K562 (cell line): ENCODE measurements around the gene ANKH. TPM values are rescaled to one million over a fixed set of nuclear protein-coding genes. Genes with fewer than 3 reads are reported as not detected.

Experiments
- ATAC-seq: fragments of 200-7000 bp; cut with Tn5 transposase; 3 replicates; pipeline ENCODE4 v1.9.1; 2020; ENCODE audit warnings: moderate library complexity
- BruUV-seq: library from RNA; stranded (reverse); fragments of 400-500 nt; replicated peaks from 2 replicates; lab custom pipeline; 2021; lab: Mats Ljungman, UMichigan
- CTCF ChIA-PET: fragments of 300-600 bp; formaldehyde crosslinking; extraction: SDS; loops from one replicate; lab custom pipeline; 2021; ENCODE audit warnings: low intra/inter-chr PET ratio; lab: Yijun Ruan, JAX
- POLR2A ChIA-PET: fragments of 300-600, 350-650 bp; sonication (Branson Sonifier 250); formaldehyde crosslinking; extraction: SDS; loops from one replicate; lab custom pipeline; 2021; ENCODE audit warnings: antibody characterized with exemption, inconsistent platforms; lab: Yijun Ruan, JAX
- DNase-seq, 4 experiments: peaks; one replicate each; pipeline versions ENCODE4 v3.0.0 to v3.0.0-alpha.2; 2011 to 2018; ENCODE audit warnings: low spot score in 3 of 4, mixed read lengths in 3 of 4; ENCODE audit errors: extremely low read depth in 1 of 4
- FAIRE-seq: peaks from 2 replicates; lab custom pipeline; 2011; peaks lifted over from hg19 to GRCh38; lab: Jason Lieb, UNC
- H2AFZ ChIP-seq: 2 replicates; pipeline ENCODE4 v1.6.0; 2011; ENCODE audit warnings: low read depth, low read length, control low read depth, inconsistent platforms
- H3K27ac ChIP-seq: fragments of 200-600 bp; 3 replicates; pipeline ENCODE4 v1.8.0; 2011; ENCODE audit warnings: low read depth, mild to moderate bottlenecking, control low read depth, inconsistent platforms, low read length, moderate library complexity, mixed read lengths; ENCODE audit errors: extremely low read depth
- H3K27me3 ChIP-seq, 2 experiments: fragments of 300-600 bp in 1 of 2; 2 replicates in 1 of 2; 3 replicates in 1 of 2; pipeline versions ENCODE4 v1.6.0 to v1.8.0; 2011; ENCODE audit warnings: inconsistent platforms in 2 of 2, low read length in 2 of 2, mild to moderate bottlenecking in 1 of 2, mixed read lengths in 1 of 2, moderate library complexity in 1 of 2; ENCODE audit not compliant: control insufficient read depth in 2 of 2, insufficient read depth in 2 of 2
- H3K36me3 ChIP-seq: fragments of 300-600 bp; 3 replicates; pipeline ENCODE4 v1.8.0; 2011; ENCODE audit warnings: mild to moderate bottlenecking, low read length, inconsistent platforms; ENCODE audit not compliant: control insufficient read depth, insufficient read depth
- H3K4me1 ChIP-seq, 2 experiments: fragments of 200-600 bp in 1 of 2; replicated peaks in 1 of 2; 2 replicates in 1 of 2; 3 replicates in 1 of 2; pipeline versions ENCODE4 v1.5.1 to v1.8.0; 2011; ENCODE audit warnings: inconsistent platforms in 2 of 2, low read length in 2 of 2, mild to moderate bottlenecking in 1 of 2, mixed read lengths in 1 of 2, moderate library complexity in 1 of 2; ENCODE audit not compliant: control insufficient read depth in 2 of 2, insufficient read depth in 2 of 2
- H3K4me2 ChIP-seq: 2 replicates; pipeline ENCODE4 v1.6.1; 2011; ENCODE audit warnings: low read length, control low read depth, inconsistent platforms, mixed read lengths; ENCODE audit not compliant: insufficient read depth
- H3K4me3 ChIP-seq: fragments of 200-600 bp; sonication (generic), shearing (Covaris generic); 2 replicates; pipeline ENCODE4 v1.5.1; 2016; ENCODE audit warnings: control low read depth, inconsistent platforms
- H3K79me2 ChIP-seq: fragments of 200-600 bp; 3 replicates; pipeline ENCODE4 v1.8.0; 2011; ENCODE audit warnings: low read length, inconsistent platforms; ENCODE audit not compliant: control insufficient read depth, insufficient read depth
- H3K9ac ChIP-seq, 2 experiments: 2 replicates each; pipeline versions ENCODE4 v1.6.0 to v1.6.1; 2011; ENCODE audit warnings: low read depth in 2 of 2, low read length in 2 of 2, control low read depth in 1 of 2, inconsistent platforms in 1 of 2, mild to moderate bottlenecking in 1 of 2, mixed read lengths in 1 of 2; ENCODE audit not compliant: insufficient read depth in 1 of 2
- H3K9me1 ChIP-seq: one replicate; pipeline ENCODE4 v1.6.0; 2011; ENCODE audit warnings: inconsistent platforms, mild to moderate bottlenecking, low read length, moderate library complexity; ENCODE audit not compliant: control insufficient read depth, insufficient read depth
- H3K9me3 ChIP-seq: replicated peaks from 2 replicates; pipeline ENCODE4 v1.5.1; 2011; ENCODE audit warnings: low read depth, low read length, inconsistent platforms; ENCODE audit not compliant: control insufficient read depth, insufficient read depth
- H4K20me1 ChIP-seq: replicated peaks from 2 replicates; pipeline ENCODE4 v1.6.1; 2011; ENCODE audit warnings: low read length, inconsistent platforms, mixed read lengths; ENCODE audit not compliant: control insufficient read depth, insufficient read depth
- CBFA2T2 ChIP-seq: fragments of 450-650 bp; conservative IDR thresholded peaks from 2 replicates; pipeline ENCODE4 v1.6.1; 2017; ENCODE audit warnings: mild to moderate bottlenecking
- KDM5B ChIP-seq: fragments of 200-600 bp; sonication (generic); IDR thresholded peaks from 2 replicates; pipeline ENCODE4 v1.6.1; 2012; ENCODE audit warnings: low read depth, mild to moderate bottlenecking, moderate library complexity, low read length, control low read depth, inconsistent platforms; ENCODE audit not compliant: insufficient replicate concordance
- LARP7 ChIP-seq: fragments of 450-650 bp; IDR thresholded peaks from 2 replicates; pipeline ENCODE4 v1.6.1; 2016
- NR4A1 ChIP-seq, 2 experiments: fragments of 250-450 bp in 1 of 2; fragments of 450-650 bp in 1 of 2; sonication (Bioruptor Pico) in 1 of 2; IDR thresholded peaks; 2 replicates each; pipeline versions ENCODE4 v1.4.0 to v1.6.1; 2016 to 2020; ENCODE audit warnings: mild to moderate bottlenecking in 2 of 2, missing compliant biosample characterization in 1 of 2, missing genetic modification characterization in 1 of 2, moderate library complexity in 1 of 2
- ZBED1 ChIP-seq: IDR thresholded peaks from 2 replicates; pipeline ENCODE4 v1.6.1; 2014
- ZHX1 ChIP-seq: fragments of 150-350 bp; conservative IDR thresholded peaks from 2 replicates; pipeline ENCODE4 v1.6.1; 2014; ENCODE audit warnings: low read length
- ZNF586 ChIP-seq: fragments of 450-650 bp; formaldehyde crosslinking; conservative IDR thresholded peaks from 2 replicates; pipeline ENCODE4 v1.4.0; 2020; ENCODE audit warnings: mild to moderate bottlenecking, moderate library complexity
- ZNF699 ChIP-seq: fragments of 250-450 bp; sonication (Bioruptor Pico); IDR thresholded peaks from 2 replicates; pipeline ENCODE4 v1.8.0; 2021; ENCODE audit warnings: mild to moderate bottlenecking, moderate library complexity; ENCODE audit not compliant: insufficient replicate concordance
- WGBS: fragments of 100-300 bp; shearing (Covaris generic); methylation state at CpG from one replicate; pipeline ENCODE4 v1.1.6; 2016; ENCODE audit warnings: low coverage, mixed read lengths; ENCODE audit not compliant: insufficient coverage; ENCODE audit errors: missing lambda C conversion rate; 5-methylcytosine and 5-hydroxymethylcytosine counted together
- in situ Hi-C: fragments of 300-500 bp; cut with MboI; formaldehyde crosslinking; loops from 4 replicates; pipeline ENCODE4 v1.15.0; 2018; ENCODE audit warnings: inconsistent platforms, mixed read lengths
- intact Hi-C: fragments of 100-400 bp; cut with micrococcal nuclease; formaldehyde crosslinking; loops from 2 replicates; pipeline ENCODE4 v1.14.2; 2022
- polyA plus RNA-seq, 8 experiments: library from polyadenylated mRNA; depleted of rRNA in 4 of 8; stranded (reverse) in 5 of 8; unstranded in 3 of 8; fragments of >200 nt; fragmentation: Nextera tagmentation in 2 of 8; fragmentation: Illumina TruSeq in 1 of 8; extraction: Ambion mirVana in 2 of 8; extraction: Trizol in 1 of 8; gene quantifications; 2 replicates each; pipeline versions ENCODE4 v1.2.1 to v1.2.3, GENCODE V29; 2011 to 2014; ENCODE audit warnings: inconsistent platforms in 1 of 8, missing spikeins in 1 of 8
- total RNA-seq, 7 experiments: library from RNA; depleted of rRNA in 6 of 7; stranded (reverse); fragments of >200 nt in 6 of 7; fragmentation: Illumina TruSeq in 2 of 7; extraction: Trizol in 2 of 7; gene quantifications; 2 replicates each; pipeline versions ENCODE4 v1.2.1 to v1.2.3, GENCODE V29; 2011 to 2021; ENCODE audit warnings: low replicate concordance in 1 of 7
- TF ChIP-seq, protein P1 (sequence below): sonication (generic); formaldehyde crosslinking; IDR thresholded peaks from 2 replicates; pipeline ENCODE4 v1.8.1; 2023; ENCODE audit warnings: mild to moderate bottlenecking, missing genetic modification reagents

Gene ANKH
- total and polyA plus RNA-seq, 9 of the 15 experiments (the other 6 are each of a cell fraction or from before 2014, with no cell fraction given): 0.79 to 12.2 (median 4.5) TPM

DNA sequence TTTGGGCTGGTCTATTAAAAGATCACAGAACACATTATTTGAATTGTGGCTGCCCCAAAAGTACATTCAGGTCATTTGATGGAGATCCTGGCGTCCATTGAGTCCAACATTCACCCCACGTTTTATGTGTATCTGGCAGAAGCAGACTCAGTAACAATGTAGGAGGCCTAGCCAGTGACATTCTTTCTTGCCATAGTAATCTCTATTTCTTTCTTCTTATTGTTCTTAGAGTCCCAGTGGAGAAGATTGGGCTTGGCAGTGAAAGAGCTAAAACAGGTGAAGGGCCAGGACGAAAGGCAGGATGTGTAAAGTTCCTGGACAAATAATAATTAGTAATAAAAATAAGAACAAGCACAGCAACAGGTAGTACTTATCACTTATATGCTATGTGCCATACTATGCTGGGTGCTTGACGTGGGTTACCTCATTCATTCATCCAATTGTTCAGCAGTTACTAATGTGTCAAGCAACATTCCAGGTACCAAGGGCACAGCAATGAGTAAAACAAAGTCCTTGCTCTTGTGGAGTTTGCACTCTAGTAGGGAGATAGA, 12.6 kb upstream of the ANKH start:
- Histone ChIP-seq H3K27me3 (peaks cover 0 to 24% of the 10 kb centered on the region in 2 experiments; a peak in 4 of 5 replicates), H3K4me1 (no peaks in the 10 kb centered on the region), H3K36me3 (no peaks in the 10 kb centered on the region), H4K20me1 (no peaks in the 10 kb centered on the region), H3K4me3 (no peak overlapping the region), H2AFZ (no peak overlapping the region), H3K79me2 (no peaks in the 10 kb centered on the region), H3K9me3 (no peaks in the 10 kb centered on the region; the same call in 1 of the 2 replicates), H3K9ac (no peak overlapping the region), H3K4me2 (no peak overlapping the region), H3K27ac (no peak overlapping the region), H3K9me1 (no peaks in the 10 kb centered on the region)
- POLR2A ChIA-PET: no interaction called here
- FAIRE-seq (no peak), ATAC-seq (no peak), DNase-seq (no peak)
- BruUV-seq: no TSS peak
- in situ Hi-C loops: no loop called here
- intact Hi-C loops: no loop called here
- TF ChIP-seq CBFA2T2 (no peak), ZNF586 (CRISPR knock-in tag) (no peak), ZHX1 (no peak), NR4A1 (CRISPR knock-in tag; IDR thresholded peaks at IDR 0.05) (no peak), NR4A1 (tag; IDR thresholded peaks at IDR 0.05) (no peak), ZBED1 (no peak), KDM5B (no peak), LARP7 (no peak), ZNF699 (CRISPR knock-in tag) (no peak)
- TF ChIP-seq, protein P1, sequence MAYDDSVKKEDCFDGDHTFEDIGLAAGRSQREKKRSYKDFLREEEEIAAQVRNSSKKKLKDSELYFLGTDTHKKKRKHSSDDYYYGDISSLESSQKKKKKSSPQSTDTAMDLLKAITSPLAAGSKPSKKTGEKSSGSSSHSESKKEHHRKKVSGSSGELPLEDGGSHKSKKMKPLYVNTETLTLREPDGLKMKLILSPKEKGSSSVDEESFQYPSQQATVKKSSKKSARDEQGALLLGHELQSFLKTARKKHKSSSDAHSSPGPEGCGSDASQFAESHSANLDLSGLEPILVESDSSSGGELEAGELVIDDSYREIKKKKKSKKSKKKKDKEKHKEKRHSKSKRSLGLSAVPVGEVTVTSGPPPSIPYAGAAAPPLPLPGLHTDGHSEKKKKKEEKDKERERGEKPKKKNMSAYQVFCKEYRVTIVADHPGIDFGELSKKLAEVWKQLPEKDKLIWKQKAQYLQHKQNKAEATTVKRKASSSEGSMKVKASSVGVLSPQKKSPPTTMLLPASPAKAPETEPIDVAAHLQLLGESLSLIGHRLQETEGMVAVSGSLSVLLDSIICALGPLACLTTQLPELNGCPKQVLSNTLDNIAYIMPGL (CRISPR knock-in tag): no peak
- CTCF ChIA-PET: no interaction called here
- 0% methylated on average over 4 of the region's 4 CpGs for WGBS
